Measurements from ENCODE around the gene ELK1. TPM values are rescaled to one million over a fixed set of nuclear protein-coding genes. Genes with fewer than 3 reads are reported as not detected.
"Not testable (repeated sequence)": the region's sequence is repeated elsewhere in the genome, so short reads cannot be mapped to it uniquely, and the experiment has no call there.

The ELK1 gene
- polyA plus RNA-seq (ENCODE audit: insufficient read length in 4 of 4), result 10 to 100 TPM; 26.6 to 35.8 (median 30.5) TPM

DNA sequence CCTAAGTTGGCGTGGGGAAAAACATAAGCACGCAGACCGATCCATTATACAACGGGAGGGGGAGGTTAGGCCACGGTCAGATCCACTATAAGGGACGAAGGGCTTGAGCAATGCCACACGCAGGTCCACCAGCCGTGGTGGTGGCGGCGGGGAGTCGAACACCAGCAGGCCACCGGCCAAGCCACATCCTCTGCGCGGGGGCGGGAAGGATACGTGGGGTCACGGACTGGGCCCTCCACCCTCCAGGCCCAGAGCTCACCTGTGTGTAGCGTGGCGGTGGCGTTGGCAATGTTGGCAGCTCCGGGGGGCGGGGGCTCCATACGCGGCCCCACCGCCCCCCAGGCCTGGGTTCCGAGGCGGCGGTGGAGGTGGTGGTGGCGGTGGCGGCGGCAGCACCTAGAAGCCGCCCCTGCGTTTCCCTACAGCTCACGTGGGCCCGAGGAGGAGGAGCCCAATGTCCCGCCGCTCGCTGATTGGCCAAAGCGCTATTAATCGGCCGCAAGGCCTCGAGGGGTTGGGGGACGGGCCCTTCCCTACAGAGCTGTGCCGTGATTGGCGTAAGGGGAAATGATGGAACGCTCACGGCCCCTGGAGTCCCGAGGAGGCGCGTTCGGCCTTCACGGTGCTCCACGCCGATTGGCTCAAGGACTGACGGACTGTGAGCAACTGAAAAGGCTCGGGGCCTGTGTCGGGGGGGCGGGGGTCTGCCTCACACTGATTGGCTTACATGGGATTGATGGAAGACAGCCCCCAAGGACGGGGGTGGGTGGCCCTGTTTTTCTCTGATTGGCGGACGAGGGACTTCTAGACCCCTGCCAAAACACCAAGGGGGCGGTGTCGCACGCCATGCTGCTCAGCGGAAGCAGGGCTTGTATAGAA lies at the start of gene ELK1:
ELK1 (minus strand) TSS at position 400 of the 879 bp plus-strand sequence. CDS start 9,122 bp downstream, outside the sequence.
- peak; percentile 81 to 93 (median 88) for DNase-seq (ENCODE audit: low read depth in 4 of 4, low spot score in 3 of 4)

GRCh38 chrX:47697181-47697580 lies 46.8 kb upstream of the ELK1 start:
- DNase-seq (ENCODE audit: low read depth in 4 of 4, low spot score in 3 of 4), result no peak

DNA sequence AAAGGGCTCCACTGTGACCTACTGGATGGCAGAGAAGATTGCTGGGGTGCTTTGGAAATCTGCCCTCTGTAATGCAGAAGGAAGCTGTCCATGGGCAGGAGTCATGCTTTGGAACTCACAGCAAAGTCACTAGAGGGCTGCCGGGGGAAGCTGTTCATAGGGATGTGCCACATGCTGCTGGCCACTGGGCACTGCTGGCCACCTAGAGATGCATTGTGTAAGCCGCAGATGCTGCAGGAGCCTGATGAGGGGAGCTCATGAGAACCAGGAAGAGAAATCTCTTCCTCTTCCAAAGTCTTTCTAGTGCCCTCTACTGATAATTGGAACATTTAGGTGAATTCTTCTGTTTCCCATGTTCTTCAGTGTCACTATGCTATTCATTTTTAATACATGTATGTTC lies 39.8 kb upstream of the ELK1 start:
- no peak for DNase-seq (ENCODE audit: low read depth in 4 of 4, low spot score in 3 of 4)

DNA sequence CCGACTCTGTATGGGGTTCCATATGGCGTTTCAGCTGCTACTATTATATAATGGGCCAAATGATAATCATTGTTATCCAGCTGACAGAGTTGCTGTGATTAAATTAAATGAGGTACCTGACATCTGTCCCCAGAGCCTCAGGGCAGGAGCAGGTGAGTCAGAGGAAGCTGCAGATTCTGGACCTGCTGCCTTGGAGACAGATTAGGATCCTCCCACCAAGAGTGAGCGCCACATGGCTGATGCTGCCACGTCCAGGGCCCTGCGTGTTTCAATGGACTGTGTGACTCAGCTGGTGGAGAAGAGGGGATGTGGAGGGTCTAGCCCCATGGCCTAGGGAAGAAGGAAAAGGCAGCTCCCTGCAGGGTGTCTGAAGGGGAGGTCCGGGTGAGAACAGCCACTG lies 36.9 kb upstream of the ELK1 start:
- no peak for DNase-seq (ENCODE audit: low read depth in 4 of 4, low spot score in 3 of 4)

DNA sequence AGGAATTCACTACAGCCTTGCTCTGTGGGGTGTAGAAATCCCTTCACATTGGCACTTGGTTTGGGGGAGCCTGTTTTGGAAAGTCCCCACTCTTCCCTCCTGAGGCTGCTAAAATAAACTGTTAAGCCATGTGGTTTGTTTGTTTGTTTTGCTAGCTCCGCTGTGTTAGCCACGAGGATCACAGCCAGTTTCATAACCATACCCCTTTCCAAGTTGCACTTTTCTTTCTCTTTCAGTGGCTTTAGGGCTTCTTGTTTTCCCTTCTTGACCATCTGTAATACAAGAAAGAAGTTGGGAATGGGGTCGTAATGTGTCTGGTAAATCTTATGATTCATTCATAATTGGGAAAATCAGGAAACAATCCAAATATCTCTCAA lies 33.5 kb upstream of the ELK1 start:
- no peak for DNase-seq (ENCODE audit: low read depth in 4 of 4, low spot score in 3 of 4)

DNA sequence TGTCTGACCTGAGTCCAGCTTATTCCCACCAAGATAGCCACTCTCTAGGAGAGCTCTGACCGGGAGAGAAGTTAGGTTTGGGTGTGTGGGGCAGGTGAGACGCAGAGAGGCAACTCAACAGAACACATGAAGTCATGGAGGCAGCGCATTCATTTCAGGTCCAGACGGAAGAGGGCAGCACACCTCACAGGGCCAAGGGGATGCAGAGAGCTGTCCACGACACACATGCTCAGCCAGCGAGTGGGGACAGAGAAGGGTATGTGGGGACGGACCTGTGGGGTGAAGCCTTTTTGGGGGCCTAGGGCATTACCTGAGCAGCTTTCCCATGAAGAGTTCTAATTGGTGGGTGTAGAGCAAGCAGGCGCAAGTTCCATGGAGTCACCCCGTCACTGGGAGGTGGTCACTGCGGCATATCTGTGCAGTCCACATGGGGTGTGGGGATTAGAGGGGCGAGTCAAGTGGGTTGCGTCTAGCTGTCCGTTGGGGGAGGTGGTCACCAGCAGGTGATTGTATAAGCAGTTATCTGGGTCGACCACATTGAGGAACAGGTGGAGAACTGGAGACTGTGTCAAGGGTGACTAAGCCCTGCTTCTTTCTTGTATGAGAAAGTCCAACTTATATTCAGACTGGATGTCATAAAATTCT lies 32.9 kb upstream of the ELK1 start:
- no peak for DNase-seq (ENCODE audit: low read depth in 4 of 4, low spot score in 3 of 4)

- not testable (repeated sequence) for DNase-seq (ENCODE audit: low read depth in 4 of 4, low spot score in 3 of 4)
Observed at GRCh38 chrX:47675959-47676859, 25.8 kb upstream of the ELK1 start.

DNA sequence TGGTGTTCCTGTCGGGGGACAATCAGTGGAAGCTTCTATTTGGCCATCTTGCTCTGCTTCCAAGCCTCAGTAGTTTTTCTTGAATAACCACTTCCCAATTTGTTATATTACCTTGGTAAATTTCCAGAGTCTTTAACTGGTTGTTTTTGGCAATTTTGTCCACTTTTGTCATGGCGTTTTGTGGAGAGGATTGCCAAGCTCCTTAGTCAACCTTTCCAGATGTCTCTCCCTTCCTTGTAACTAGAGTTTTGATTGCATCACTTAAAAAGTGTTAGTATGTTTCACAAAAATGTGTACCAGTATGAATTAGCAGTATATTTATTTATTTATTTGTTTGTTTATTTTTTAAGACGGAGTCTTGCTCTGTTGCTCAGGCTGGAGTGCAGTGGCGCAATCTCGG lies 24.4 kb upstream of the ELK1 start:
- no peak for DNase-seq (ENCODE audit: low read depth in 4 of 4, low spot score in 3 of 4)

DNA sequence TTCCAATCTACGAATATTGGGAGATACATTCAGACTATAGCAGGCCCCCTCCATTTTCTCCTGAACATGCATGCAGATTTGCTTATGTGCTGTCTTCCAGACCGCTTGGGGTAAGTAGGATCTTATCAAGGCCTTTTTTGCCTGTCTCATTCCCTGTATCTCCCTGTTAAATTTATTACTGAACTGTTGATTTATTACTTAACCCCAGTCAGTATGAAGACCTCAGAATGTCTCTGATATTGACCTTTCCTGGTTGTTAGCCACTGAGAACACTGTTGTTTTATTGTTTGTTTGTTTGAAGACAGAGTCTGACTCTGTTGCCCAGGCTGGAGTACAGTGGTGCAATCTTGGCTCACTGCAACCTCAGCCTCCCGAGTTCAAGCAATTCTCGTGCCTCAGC lies 15.4 kb upstream of the ELK1 start:
- DNase-seq (ENCODE audit: low read depth in 4 of 4, low spot score in 3 of 4), result not testable (repeated sequence)

- no peak for DNase-seq (ENCODE audit: low read depth in 4 of 4, low spot score in 3 of 4)
Observed at GRCh38 chrX:47664737-47665136, 14.4 kb upstream of the ELK1 start.

DNA sequence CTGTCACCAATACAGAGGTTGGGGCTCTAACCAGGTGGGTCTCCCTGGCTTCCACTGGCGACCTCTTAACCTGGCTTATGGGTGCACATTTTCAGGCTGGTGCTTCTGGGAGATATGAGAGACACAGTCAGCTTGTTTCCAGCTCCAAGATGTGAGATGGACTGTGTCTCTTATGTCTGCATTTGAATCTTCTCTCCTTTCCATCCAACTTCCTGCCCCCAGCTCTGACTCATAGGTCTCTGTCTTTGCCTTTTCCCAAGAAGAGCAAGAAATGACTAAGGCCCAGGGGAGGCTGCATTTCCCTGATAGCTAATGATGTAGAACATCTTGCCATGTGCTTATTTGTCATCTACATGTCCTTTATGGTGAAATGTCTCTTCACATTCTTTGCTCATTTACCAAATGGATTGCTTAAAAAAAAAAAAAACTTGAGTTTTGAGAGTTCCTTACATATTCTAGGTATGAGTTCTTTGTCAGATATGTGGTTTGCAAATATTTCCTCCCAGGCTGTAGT lies 11.8 kb upstream of the ELK1 start:
- no peak for DNase-seq (ENCODE audit: low read depth in 4 of 4, low spot score in 3 of 4)

DNA sequence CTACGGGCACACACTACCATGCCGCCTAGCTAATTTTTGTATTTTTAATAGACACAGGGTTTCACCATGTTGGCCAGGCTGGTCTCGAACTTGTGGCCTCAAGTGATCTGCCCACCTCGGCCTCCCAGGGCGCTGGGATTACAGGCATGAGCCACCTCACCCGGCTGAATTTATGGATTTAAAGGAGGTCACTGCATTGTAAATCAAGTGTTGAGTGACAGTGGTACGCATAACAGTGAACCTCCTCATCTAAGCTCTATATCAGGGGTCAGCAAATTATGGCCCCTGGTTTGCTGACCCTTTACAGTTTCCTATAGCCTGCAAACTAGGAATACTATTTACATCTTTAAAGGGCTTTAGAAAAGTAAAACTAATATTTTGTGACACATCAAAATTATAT lies 11.2 kb upstream of the ELK1 start:
- no peak for DNase-seq (ENCODE audit: low read depth in 4 of 4, low spot score in 3 of 4)

- no peak for DNase-seq (ENCODE audit: low read depth in 4 of 4, low spot score in 3 of 4)
Observed at GRCh38 chrX:47659421-47659726, 9.0 kb upstream of the ELK1 start.

DNA sequence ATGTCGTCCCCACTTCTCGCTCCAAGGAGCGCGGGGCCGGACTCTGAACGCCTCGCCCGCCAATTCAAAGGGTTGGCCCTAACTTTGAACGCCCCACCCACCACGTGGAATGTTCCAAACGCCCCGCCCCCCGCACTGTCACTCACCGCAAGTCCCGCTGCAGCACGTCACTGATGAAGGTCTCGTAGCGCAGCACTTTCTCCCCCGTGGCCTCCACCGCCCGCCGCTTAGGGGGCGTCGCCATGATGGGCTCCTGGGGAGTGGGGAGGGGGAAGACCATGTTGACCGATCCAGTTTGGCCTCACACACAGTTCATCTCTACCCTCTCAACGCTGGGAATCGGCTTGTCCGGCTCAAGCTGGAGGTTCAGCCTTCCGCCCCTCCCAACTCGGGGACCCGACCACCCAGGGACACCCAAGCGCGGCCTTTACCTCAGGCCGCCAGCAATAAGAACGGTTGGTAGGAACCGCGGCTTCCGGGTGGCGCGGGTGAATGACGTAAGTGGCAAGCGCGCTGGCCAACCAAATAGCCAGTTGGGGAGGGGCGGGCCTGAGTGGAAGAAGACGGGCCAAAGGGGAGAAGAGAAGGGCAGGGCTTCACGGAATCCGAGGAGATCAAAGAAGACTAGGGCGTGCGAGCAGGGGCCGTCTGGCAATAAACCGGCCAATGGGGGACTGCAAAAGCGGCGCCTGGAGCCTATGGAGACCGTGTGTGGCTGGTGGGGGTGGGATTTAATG lies 8.5 kb upstream of the ELK1 start, which contains the start of gene UXT:
UXT (minus strand) TSS at position 497 of the 737 bp plus-strand sequence; CDS start at position 244, 253 bp downstream.
- DNase-seq (ENCODE audit: low read depth in 4 of 4, low spot score in 3 of 4), result peak; percentile 74 to 80 (median 78)

GRCh38 chrX:47658301-47658683 lies 7.9 kb upstream of the ELK1 start:
- DNase-seq (ENCODE audit: low read depth in 4 of 4, low spot score in 3 of 4), result no peak

DNA sequence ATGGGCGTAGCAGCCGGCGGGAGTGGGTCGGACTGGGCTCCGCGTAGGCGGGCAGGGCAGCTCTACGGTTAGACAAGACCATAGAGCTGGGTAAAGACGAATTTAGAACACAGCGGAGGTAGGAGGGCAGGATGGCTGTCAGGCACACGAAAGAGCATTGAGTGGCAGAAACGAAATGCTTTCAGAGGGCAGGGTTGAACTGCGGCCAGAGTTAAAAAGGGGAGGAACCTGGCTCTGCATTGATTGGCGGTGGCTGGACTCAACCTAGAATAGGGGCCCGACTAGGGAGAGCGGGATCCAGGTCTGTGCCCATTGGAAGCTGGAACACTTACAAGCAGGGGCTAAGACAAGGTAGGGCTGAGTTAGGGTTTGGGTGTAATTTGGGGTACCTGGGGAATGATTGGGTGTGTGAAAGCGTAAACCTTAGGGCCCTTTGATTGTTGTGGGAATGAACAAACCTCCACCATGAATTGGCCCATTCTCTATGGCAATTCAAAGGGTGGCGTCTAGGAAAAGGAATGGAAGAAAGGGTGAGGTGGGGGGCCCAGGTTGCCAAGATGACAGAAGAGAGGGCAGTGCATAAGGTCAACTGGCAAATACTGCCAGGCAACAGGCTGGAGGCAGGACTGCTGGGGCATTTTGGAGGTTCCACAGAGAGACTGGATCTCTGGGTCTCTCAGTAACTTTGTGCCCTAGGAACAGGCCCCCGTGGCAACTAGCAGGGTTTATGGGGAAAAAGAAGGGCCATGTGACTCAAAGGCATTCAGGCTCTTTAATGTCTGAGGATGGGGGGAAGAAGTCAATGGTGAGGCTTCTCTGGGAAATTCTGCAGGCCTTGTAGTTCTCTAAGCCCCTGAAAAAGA lies 911 bp upstream of the ELK1 start:
- no peak for DNase-seq (ENCODE audit: low read depth in 4 of 4, low spot score in 3 of 4)

DNA sequence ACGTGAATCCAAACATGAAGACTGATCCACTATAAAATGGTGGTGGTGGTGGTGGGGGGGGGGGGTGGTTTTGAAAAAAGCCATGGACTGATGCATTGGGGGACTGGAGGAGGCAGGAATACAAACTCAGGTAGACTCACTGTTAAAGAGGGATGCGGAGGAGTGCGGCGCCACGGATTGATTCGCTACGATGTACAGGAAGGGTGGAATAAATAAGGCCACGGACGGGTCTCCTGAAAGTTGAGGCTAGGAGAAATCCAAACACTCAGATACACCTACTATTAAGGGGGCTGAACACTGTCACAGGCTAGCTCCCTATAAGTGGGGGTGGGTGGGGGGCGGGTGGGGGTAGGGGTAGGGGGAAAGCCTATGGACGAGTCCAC lies 591 bp downstream of the ELK1 start:
- no peak for DNase-seq (ENCODE audit: low read depth in 4 of 4, low spot score in 3 of 4)

GRCh38 chrX:47649271-47649670 lies 1.1 kb downstream of the ELK1 start:
- DNase-seq (ENCODE audit: low read depth in 4 of 4, low spot score in 3 of 4), result no peak

DNA sequence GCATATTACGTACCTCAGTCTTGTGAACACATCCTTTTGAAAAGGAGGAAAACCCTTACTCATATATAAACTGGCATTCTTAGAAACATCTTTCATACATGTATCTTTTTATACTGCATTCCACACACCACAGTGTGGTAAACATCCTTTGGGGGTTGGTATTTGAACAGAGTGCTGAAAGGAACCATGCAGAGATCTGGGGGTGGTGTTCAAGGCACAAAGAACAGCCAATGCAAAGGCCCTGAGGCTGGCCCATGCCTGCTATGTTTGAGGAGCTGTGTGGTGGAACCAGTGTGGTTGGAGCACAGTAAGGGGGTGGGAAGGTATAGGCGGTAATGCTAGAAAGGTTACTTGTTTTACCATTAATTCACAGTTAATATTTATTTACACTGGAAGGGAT lies 2.0 kb downstream of the ELK1 start:
- DNase-seq (ENCODE audit: low read depth in 4 of 4, low spot score in 3 of 4), result no peak
